ENCODE data around the gene ABHD18. TPM values are rescaled to one million over a fixed set of nuclear protein-coding genes. Genes with fewer than 3 reads are reported as not detected.
"Not testable (repeated sequence)": the region's sequence is repeated elsewhere in the genome, so short reads cannot be mapped to it uniquely, and the experiment has no call there.

The ABHD18 gene
- 1 to 10 TPM; 3.2 to 9.3 (median 4.9) TPM for total RNA-seq

DNA sequence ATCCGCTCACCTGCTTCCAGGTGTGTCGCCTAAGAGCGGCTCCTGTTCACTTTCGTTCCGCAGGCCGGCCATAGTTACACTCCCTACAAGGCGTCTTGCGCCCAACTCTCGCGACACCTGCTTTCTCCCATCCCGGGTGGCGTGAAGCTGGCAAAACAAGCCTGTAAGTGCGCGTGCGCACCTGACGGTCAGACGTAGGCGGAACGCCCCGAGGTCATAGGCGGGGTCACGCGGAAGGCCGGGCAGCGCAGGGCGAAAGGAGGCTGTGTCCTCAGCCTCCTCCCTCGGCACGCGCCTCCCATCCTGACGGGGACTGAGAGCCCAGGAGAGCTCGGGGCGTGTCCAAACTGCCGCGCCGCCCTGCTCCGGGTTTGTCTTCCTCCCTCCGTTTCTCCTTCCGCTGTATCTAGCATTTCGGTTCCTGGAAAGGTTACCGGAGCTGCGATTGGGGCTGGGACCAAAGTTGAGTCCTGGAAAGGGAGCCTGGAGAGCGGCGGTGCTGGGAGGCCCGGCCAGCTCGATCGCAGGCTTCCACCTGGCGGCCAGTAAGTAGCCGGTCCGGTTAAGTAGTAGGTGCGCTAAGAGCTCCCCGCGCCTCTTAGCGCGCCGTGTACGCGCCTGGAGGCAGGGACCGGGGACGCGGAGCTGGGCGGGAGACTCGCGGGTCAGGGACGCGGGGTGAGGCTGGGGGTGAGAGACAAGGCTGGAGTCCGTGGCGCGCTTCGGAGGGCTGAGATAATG is at the start of gene ABHD18, which contains the start of gene MFSD8:
TSS of gene ABHD18 (plus strand) at position 345 of the 741 bp plus-strand sequence. CDS start 17,550 bp downstream, outside the sequence.
TSS of gene MFSD8 (minus strand) at position 112 of the 741 bp plus-strand sequence. CDS start at position 72, 40 bp downstream.
- DNase-seq = peak; percentile 95
- Histone ChIP-seq H3K27ac (peak within 1 kb of the TSS; percentile 94 to 98 (median 96)), H3K27me3 (no peaks in the 10 kb centered on the region), H3K9me3 (no peaks in the 10 kb centered on the region), H3K4me1 (peaks cover 6 to 44% (median 8%) of the 10 kb centered on the region in 3 donors), H3K4me3 (peak within 1 kb of the TSS; percentile 77 to 96 (median 90)), H3K36me3 (no peaks in the 10 kb centered on the region)
- peak in 3 of 4 donors; percentile 50 to 76 (median 60) for TF ChIP-seq POLR2A (IDR thresholded peaks at IDR 0.05)
- TF ChIP-seq, protein P1, sequence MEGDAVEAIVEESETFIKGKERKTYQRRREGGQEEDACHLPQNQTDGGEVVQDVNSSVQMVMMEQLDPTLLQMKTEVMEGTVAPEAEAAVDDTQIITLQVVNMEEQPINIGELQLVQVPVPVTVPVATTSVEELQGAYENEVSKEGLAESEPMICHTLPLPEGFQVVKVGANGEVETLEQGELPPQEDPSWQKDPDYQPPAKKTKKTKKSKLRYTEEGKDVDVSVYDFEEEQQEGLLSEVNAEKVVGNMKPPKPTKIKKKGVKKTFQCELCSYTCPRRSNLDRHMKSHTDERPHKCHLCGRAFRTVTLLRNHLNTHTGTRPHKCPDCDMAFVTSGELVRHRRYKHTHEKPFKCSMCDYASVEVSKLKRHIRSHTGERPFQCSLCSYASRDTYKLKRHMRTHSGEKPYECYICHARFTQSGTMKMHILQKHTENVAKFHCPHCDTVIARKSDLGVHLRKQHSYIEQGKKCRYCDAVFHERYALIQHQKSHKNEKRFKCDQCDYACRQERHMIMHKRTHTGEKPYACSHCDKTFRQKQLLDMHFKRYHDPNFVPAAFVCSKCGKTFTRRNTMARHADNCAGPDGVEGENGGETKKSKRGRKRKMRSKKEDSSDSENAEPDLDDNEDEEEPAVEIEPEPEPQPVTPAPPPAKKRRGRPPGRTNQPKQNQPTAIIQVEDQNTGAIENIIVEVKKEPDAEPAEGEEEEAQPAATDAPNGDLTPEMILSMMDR (IDR thresholded peaks at IDR 0.05) = peak; percentile 14 to 61 (median 42)
- 0% methylated on average over 4 of the region's 69 CpGs; no CpG with 5 or more reads in 1 of the 2 donors for WGBS, 2 donors
- intact Hi-C loops (cut with DNase I) = loop anchor here (5.0 kb wide), 1 partner anchor 97 kb away; the partner anchor contains the start of gene LARP1B

DNA sequence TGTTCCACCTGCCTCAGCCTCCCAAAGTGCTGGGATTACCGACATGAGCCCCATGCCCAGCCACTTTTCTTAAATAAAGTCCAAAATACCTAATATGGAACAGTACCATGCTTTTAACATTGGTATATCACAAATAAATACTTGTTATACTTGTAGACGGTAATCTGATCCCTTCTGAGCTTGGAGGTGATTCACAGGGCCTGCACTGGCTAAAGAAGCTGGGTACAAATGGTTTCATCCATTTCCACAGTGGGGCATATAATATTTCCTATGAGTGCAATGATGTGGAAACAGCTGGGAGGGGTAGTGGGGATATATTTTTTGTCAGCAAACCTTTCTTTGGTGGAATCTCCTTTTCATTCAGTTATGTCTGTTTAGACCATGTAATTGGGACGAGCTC is 48.7 kb upstream of the ABHD18 start:
- no peaks in the 10 kb centered on the region for H3K27me3 ChIP-seq
- H3K36me3 ChIP-seq = peaks cover 0 to 57% (median 0%) of the 10 kb centered on the region in 3 donors
- no peaks in the 10 kb centered on the region for H3K9me3 ChIP-seq
- H3K4me3 ChIP-seq = no peak overlapping the region
- no peak overlapping the region for H3K27ac ChIP-seq
- no peaks in the 10 kb centered on the region for H3K4me1 ChIP-seq
- TF ChIP-seq, protein P1 (IDR thresholded peaks at IDR 0.05) = no peak
- TF ChIP-seq POLR2A (IDR thresholded peaks at IDR 0.05) = no peak
- intact Hi-C loops (cut with DNase I) = no loop called here
- DNase-seq = no peak
- WGBS, 2 donors = 94 to 100% methylated on average over 3 of the region's 3 CpGs

DNA sequence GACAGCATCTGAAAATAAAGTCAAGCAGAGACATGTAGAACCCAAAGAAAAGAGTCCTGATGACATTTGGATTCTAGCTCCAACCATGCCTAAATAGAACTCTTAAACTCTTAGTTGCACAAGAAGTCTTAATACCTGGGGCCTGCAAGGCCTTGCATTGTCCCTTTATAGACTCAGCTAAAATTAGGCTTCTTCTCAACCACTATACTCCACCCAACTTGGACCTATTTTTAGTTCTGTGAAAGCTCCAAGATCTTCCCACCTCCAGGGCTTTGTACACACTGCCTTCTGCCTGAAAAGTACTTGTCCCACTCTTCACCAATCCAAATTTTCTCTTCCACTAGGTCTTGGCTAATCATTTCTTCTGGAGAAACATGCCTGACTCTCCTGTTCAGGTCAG is 48.1 kb upstream of the ABHD18 start:
- no peaks in the 10 kb centered on the region for H3K4me1 ChIP-seq
- no peaks in the 10 kb centered on the region for H3K9me3 ChIP-seq
- H3K27ac ChIP-seq = no peak overlapping the region
- no peak for DNase-seq
- H3K36me3 ChIP-seq = peaks cover 0 to 64% (median 0%) of the 10 kb centered on the region in 3 donors
- TF ChIP-seq POLR2A (IDR thresholded peaks at IDR 0.05) = no peak
- TF ChIP-seq, protein P1 (IDR thresholded peaks at IDR 0.05) = no peak
- H3K4me3 ChIP-seq = no peak overlapping the region
- no peaks in the 10 kb centered on the region for H3K27me3 ChIP-seq
- intact Hi-C loops (cut with DNase I) = no loop called here

DNA sequence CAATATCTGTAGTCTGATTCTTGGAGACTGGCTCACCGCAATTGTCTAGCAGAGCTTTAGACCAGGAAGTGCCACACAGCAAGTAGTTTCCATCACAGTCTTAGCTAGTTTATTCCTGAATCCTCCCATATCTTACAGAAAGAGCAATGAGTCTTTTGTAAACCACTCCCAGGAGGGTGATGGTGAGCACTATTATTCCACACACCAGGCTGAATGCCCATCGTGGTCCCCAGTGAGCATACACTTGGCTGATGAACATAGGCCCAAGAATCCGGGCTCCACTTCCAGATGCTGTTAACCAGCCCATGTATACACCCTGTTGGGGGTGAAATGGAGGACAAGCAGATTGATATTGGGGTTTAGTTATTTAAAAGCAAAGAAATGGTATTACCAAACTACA is 44.7 kb upstream of the ABHD18 start:
- intact Hi-C loops (cut with DNase I) = no loop called here
- TF ChIP-seq POLR2A (IDR thresholded peaks at IDR 0.05) = no peak
- TF ChIP-seq, protein P1 (IDR thresholded peaks at IDR 0.05) = no peak

DNA sequence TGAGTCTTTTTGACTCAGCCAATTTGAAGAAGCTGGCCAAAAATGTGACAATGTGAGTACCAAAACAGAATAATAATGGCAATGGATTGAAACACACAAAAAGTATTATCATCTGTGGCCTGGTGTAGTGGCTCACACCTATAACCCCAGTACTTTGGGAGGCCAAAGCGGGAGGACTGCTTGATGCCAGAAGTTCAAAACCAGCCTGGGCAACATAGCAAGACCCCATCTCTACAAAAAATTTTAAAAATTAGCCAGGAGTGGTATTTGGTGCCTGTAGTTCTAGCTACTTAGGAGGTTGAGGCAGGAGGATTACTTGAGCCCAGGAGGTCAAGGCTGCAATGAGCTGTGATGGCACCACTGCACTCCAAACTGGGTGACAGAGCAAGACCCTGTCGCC is 43.0 kb upstream of the ABHD18 start:
- no peaks in the 10 kb centered on the region for H3K9me3 ChIP-seq
- intact Hi-C loops (cut with DNase I) = no loop called here
- H3K4me1 ChIP-seq = no peaks in the 10 kb centered on the region
- no peaks in the 10 kb centered on the region for H3K27me3 ChIP-seq
- H3K27ac ChIP-seq = no peak overlapping the region
- 100% methylated on average over 2 of the region's 2 CpGs for WGBS, 2 donors
- DNase-seq = no peak
- H3K36me3 ChIP-seq = peaks cover 0 to 88% (median 0%) of the 10 kb centered on the region in 3 donors
- no peak for TF ChIP-seq POLR2A (IDR thresholded peaks at IDR 0.05)
- TF ChIP-seq, protein P1 (IDR thresholded peaks at IDR 0.05) = no peak
- H3K4me3 ChIP-seq = no peak overlapping the region

More for the DNA sequence above, 44.7 kb upstream of the ABHD18 start:
- WGBS, 2 donors = 90 to 95% methylated on average over 3 of the region's 3 CpGs
- Histone ChIP-seq H3K4me1 (no peaks in the 10 kb centered on the region), H3K4me3 (no peak overlapping the region), H3K27me3 (no peaks in the 10 kb centered on the region), H3K36me3 (peaks cover 0 to 87% (median 0%) of the 10 kb centered on the region in 3 donors), H3K9me3 (no peaks in the 10 kb centered on the region), H3K27ac (no peak overlapping the region)
- DNase-seq = no peak

DNA sequence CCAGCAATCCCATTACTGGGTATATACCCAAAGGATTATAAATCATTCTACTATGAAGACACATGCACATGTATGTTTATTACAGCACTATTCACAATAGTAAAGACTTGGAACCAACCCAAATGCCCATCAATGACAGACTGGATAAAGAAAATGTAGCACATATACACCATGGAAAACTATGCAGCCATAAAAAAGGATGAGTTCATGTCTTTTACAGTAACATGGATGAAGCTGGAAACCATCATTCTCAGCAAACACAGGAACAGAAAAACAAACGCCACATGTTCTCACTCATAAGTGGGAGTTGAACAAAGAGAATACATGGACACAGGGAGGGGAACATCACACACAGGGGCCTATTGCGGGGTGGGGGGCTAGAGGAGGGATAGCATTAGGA is 39.5 kb upstream of the ABHD18 start:
- H3K27ac ChIP-seq; H3K27me3 ChIP-seq; H3K9me3 ChIP-seq; H3K4me1 ChIP-seq; intact Hi-C loops (cut with DNase I); DNase-seq; H3K4me3 ChIP-seq: not testable (repeated sequence)
- 96 to 98% methylated on average over 2 of the region's 2 CpGs for WGBS, 2 donors
- peaks cover 0 to 88% (median 0%) of the 10 kb centered on the region in 3 donors for H3K36me3 ChIP-seq
